H9 (cell line): Measurements from ENCODE around the gene ACTR8. TPM values are rescaled to one million over a fixed set of nuclear protein-coding genes. Genes with fewer than 3 reads are reported as not detected.

Source experiments
- DNase-seq: peaks from one replicate; pipeline ENCODE4 v3.0.0-alpha.2; 2017
- H2AFZ ChIP-seq: one replicate; pipeline ENCODE4 v1.6.1; 2013; ENCODE audit warnings: mild to moderate bottlenecking, low read length, control low read depth, moderate library complexity
- H2AK5ac ChIP-seq: 2 replicates; pipeline ENCODE4 v1.6.1; 2013; ENCODE audit warnings: low read length, control low read depth, mixed read lengths; ENCODE audit not compliant: insufficient read length
- H2BK120ac ChIP-seq: one replicate; pipeline ENCODE4 v1.6.1; 2013; ENCODE audit warnings: low read depth, mild to moderate bottlenecking, low read length, control low read depth, inconsistent platforms; ENCODE audit not compliant: poor library complexity, severe bottlenecking
- H2BK12ac ChIP-seq: 2 replicates; pipeline ENCODE4 v1.6.1; 2013; ENCODE audit warnings: low read length, control low read depth, mixed read lengths, low read depth; ENCODE audit not compliant: insufficient read length
- H2BK15ac ChIP-seq: 2 replicates; pipeline ENCODE4 v1.6.1; 2013; ENCODE audit warnings: low read depth, low read length, control low read depth
- H2BK20ac ChIP-seq: one replicate; pipeline ENCODE4 v1.6.1; 2013; ENCODE audit warnings: low read depth, mild to moderate bottlenecking, low read length, control low read depth, inconsistent platforms; ENCODE audit not compliant: poor library complexity, severe bottlenecking
- H2BK5ac ChIP-seq: 2 replicates; pipeline ENCODE4 v1.6.1; 2013; ENCODE audit warnings: low read length, control low read depth, mixed read lengths; ENCODE audit not compliant: insufficient read length
- H3K14ac ChIP-seq: 2 replicates; pipeline ENCODE4 v1.6.1; 2013; ENCODE audit warnings: low read length, control low read depth; ENCODE audit not compliant: insufficient read depth
- H3K18ac ChIP-seq: 2 replicates; pipeline ENCODE4 v1.6.1; 2013; ENCODE audit warnings: low read depth, mild to moderate bottlenecking, mixed read lengths, low read length, control low read depth; ENCODE audit not compliant: insufficient read length
- H3K23ac ChIP-seq: 2 replicates; pipeline ENCODE4 v1.6.1; 2013; ENCODE audit warnings: low read length, control low read depth, mixed read lengths, low read depth; ENCODE audit not compliant: insufficient read length
- H3K23me2 ChIP-seq: 2 replicates; pipeline ENCODE4 v1.6.1; 2013; ENCODE audit warnings: low read depth, mild to moderate bottlenecking, mixed read lengths, low read length, control low read depth; ENCODE audit not compliant: insufficient read length, poor library complexity, severe bottlenecking
- H3K27ac ChIP-seq: 2 replicates; pipeline ENCODE4 v1.5.1; 2013; ENCODE audit warnings: low read length, control low read depth, mixed read lengths, low read depth; ENCODE audit not compliant: insufficient read length
- H3K27me3 ChIP-seq: 2 replicates; pipeline ENCODE4 v1.6.1; 2013; ENCODE audit warnings: low read length, control low read depth, inconsistent platforms; ENCODE audit not compliant: insufficient read depth
- H3K4ac ChIP-seq: 2 replicates; pipeline ENCODE4 v1.6.1; 2013; ENCODE audit warnings: low read depth, mild to moderate bottlenecking, control low read depth, inconsistent platforms, low read length, moderate library complexity
- H3K4me1 ChIP-seq: 2 replicates; pipeline ENCODE4 v1.6.1; 2013; ENCODE audit warnings: low read length, control low read depth, inconsistent platforms; ENCODE audit not compliant: insufficient read depth
- H3K4me2 ChIP-seq: 2 replicates; pipeline ENCODE4 v1.6.1; 2013; ENCODE audit warnings: low read length, control low read depth, mixed read lengths; ENCODE audit not compliant: insufficient read length, insufficient read depth
- H3K56ac ChIP-seq: 2 replicates; pipeline ENCODE4 v1.6.1; 2013; ENCODE audit warnings: low read depth, mild to moderate bottlenecking, mixed read lengths, low read length, control low read depth; ENCODE audit not compliant: insufficient read length
- H3K79me1 ChIP-seq: 2 replicates; pipeline ENCODE4 v1.6.1; 2013; ENCODE audit warnings: low read depth, mild to moderate bottlenecking, moderate library complexity, low read length, control low read depth, inconsistent platforms; ENCODE audit not compliant: insufficient read depth, poor library complexity, severe bottlenecking
- H3K79me2 ChIP-seq: 2 replicates; pipeline ENCODE4 v1.6.1; 2013; ENCODE audit warnings: low read length, control low read depth, inconsistent platforms; ENCODE audit not compliant: insufficient read depth
- H3K9ac ChIP-seq: 2 replicates; pipeline ENCODE4 v1.6.1; 2013; ENCODE audit warnings: low read length, control low read depth, mixed read lengths; ENCODE audit not compliant: insufficient read length; ENCODE audit errors: extremely low read depth
- H3K9me3 ChIP-seq: one replicate; pipeline ENCODE4 v1.6.1; 2013; ENCODE audit warnings: low read depth, low read length, inconsistent platforms; ENCODE audit not compliant: control insufficient read depth
- H3T11ph ChIP-seq: one replicate; pipeline ENCODE4 v1.6.1; 2013; ENCODE audit warnings: mild to moderate bottlenecking, low read length, control low read depth, inconsistent platforms
- H4K20me1 ChIP-seq: one replicate; pipeline ENCODE4 v1.6.1; 2013; ENCODE audit not compliant: control insufficient read depth, insufficient read length, insufficient read depth
- H4K5ac ChIP-seq: 2 replicates; pipeline ENCODE4 v1.6.1; 2013; ENCODE audit warnings: low read depth, mild to moderate bottlenecking, mixed read lengths, low read length, control low read depth; ENCODE audit not compliant: insufficient read length
- H4K8ac ChIP-seq: replicated peaks from 2 replicates; pipeline ENCODE4 v1.6.1; 2013; ENCODE audit warnings: low read length, control low read depth, mixed read lengths, low read depth; ENCODE audit not compliant: insufficient read length
- H4K91ac ChIP-seq: 2 replicates; pipeline ENCODE4 v1.6.1; 2013; ENCODE audit warnings: low read depth, mild to moderate bottlenecking, moderate library complexity, mixed read lengths, low read length, control low read depth; ENCODE audit not compliant: insufficient read length
- H3K27ac Mint-ChIP-seq, 3 experiments: 2 replicates in 2 of 3; 3 replicates in 1 of 3; pipeline ENCODE4 v1.8.0; 2020 to 2021; ENCODE audit warnings: mixed read lengths in 3 of 3, mild to moderate bottlenecking in 1 of 3, moderate library complexity in 1 of 3
- H3K27me3 Mint-ChIP-seq: 2 replicates; pipeline ENCODE4 v1.8.0; 2021; ENCODE audit warnings: low read depth, mild to moderate bottlenecking, moderate library complexity, mixed read lengths
- H3K36me3 Mint-ChIP-seq, 3 experiments: 2 replicates in 2 of 3; 3 replicates in 1 of 3; pipeline ENCODE4 v1.8.0; 2020 to 2021; ENCODE audit warnings: low read depth in 3 of 3, mixed read lengths in 3 of 3; ENCODE audit not compliant: insufficient read depth in 1 of 3
- H3K4me1 Mint-ChIP-seq, 2 experiments: 2 replicates each; pipeline ENCODE4 v1.8.0; 2020; ENCODE audit warnings: mixed read lengths in 2 of 2
- H3K4me3 Mint-ChIP-seq, 2 experiments: 2 replicates in 1 of 2; 3 replicates in 1 of 2; pipeline ENCODE4 v1.8.0; 2020 to 2021; ENCODE audit warnings: mild to moderate bottlenecking in 2 of 2, mixed read lengths in 2 of 2, moderate library complexity in 1 of 2
- H3K9me3 Mint-ChIP-seq, 2 experiments: 2 replicates in 1 of 2; 3 replicates in 1 of 2; pipeline ENCODE4 v1.8.0; 2020; ENCODE audit warnings: mild to moderate bottlenecking in 2 of 2, mixed read lengths in 2 of 2, moderate library complexity in 1 of 2
- CTCF ChIP-seq: fragments of 200-600 bp; sonication (generic); conservative IDR thresholded peaks from 3 replicates; pipeline ENCODE4 v1.8.0; 2021; ENCODE audit warnings: antibody characterized with exemption, mild to moderate bottlenecking
- WGBS: extraction: QIAGEN DNeasy Blood & Tissue Kit; methylation state at CpG from one replicate; pipeline ENCODE4 v1.1.7; 2013; ENCODE audit warnings: missing lambda C conversion rate, low lambda C conversion rate, mixed read lengths; ENCODE audit not compliant: insufficient read length; ENCODE audit errors: extremely low coverage; 5-methylcytosine and 5-hydroxymethylcytosine counted together
- total RNA-seq: library from RNA; stranded (reverse); gene quantifications from 2 replicates; pipeline ENCODE4 v1.2.1, GENCODE V29; 2021

ACTR8 gene
- total RNA-seq, 1 experiment from 2014 or later, result 39.2 TPM

- no peak overlapping the region for H4K5ac ChIP-seq
- no peak for TF ChIP-seq CTCF
- peak overlapping the region; percentile 56 for H3K9ac ChIP-seq
- H3K27ac Mint-ChIP-seq, result no peak overlapping the region
- peaks cover 4% of the 10 kb centered on the region for H3K23me2 ChIP-seq
- no peak overlapping the region for H3T11ph ChIP-seq
- no peak overlapping the region for H2AK5ac ChIP-seq
- no peaks in the 10 kb centered on the region for H3K9me3 ChIP-seq
- no peaks in the 10 kb centered on the region for H4K20me1 ChIP-seq
- H3K23ac ChIP-seq, result no peak overlapping the region
- no peak overlapping the region for H2BK5ac ChIP-seq
- no peaks in the 10 kb centered on the region; a peak in 1 of 5 replicates for H3K9me3 Mint-ChIP-seq
- H3K4ac ChIP-seq, result no peak overlapping the region
- H3K79me2 ChIP-seq, result no peaks in the 10 kb centered on the region
- H2BK12ac ChIP-seq, result no peak overlapping the region
- peaks cover 7% of the 10 kb centered on the region; the same call in 1 of the 2 replicates for H3K4me1 ChIP-seq
- H3K4me1 Mint-ChIP-seq, result peaks cover 39 to 41% of the 10 kb centered on the region in 2 experiments
- no peak overlapping the region for H3K56ac ChIP-seq
- no peak overlapping the region for H4K8ac ChIP-seq
- H3K27ac ChIP-seq, result no peak overlapping the region
- no peak overlapping the region for H3K18ac ChIP-seq
- no CpG with 5 or more reads among the region's 34 CpGs for WGBS
- H3K4me3 Mint-ChIP-seq, result peak overlapping the region; percentile 69 to 83
- H4K91ac ChIP-seq, result no peak overlapping the region
- H2BK120ac ChIP-seq, result no peak overlapping the region
- H2BK20ac ChIP-seq, result no peak overlapping the region
- no peak overlapping the region for H2AFZ ChIP-seq
- peak overlapping the region; percentile 38 for H3K4me2 ChIP-seq
- peak overlapping the region; percentile 84 for H3K14ac ChIP-seq
- H3K36me3 Mint-ChIP-seq, result no peaks in the 10 kb centered on the region; a peak in 2 of 7 replicates
- H3K27me3 Mint-ChIP-seq, result peaks cover 26% of the 10 kb centered on the region
- H3K79me1 ChIP-seq, result no peaks in the 10 kb centered on the region
- no peak for DNase-seq
- peaks cover 9% of the 10 kb centered on the region; the same call in 1 of the 2 replicates for H3K27me3 ChIP-seq
- H2BK15ac ChIP-seq, result no peak overlapping the region
Measured at GRCh38 chr3:53845881-53846133, 36.1 kb downstream of the ACTR8 start.
